Peyer's patch (tissue), 4 donors: ENCODE results near the gene MYH11.

Experiments
- CTCF ChIP-seq, 6 experiments: fragments of 450-650 bp in 4 of 6; fragments of 200-600 bp in 2 of 6; sonication (generic) in 1 of 6; IDR thresholded peaks; one replicate each; pipeline ENCODE4 v1.5.1; 2017 to 2019; ENCODE audit warnings: antibody characterized with exemption in 6 of 6, mild to moderate bottlenecking in 3 of 6, moderate library complexity in 1 of 6
- POLR2A ChIP-seq, 2 donors: fragments of 450-650 bp; IDR thresholded peaks; one replicate each; pipeline ENCODE4 v1.5.1; 2017; ENCODE audit warnings: antibody characterized with exemption in 2 of 2, mild to moderate bottlenecking in 2 of 2, moderate library complexity in 2 of 2

GRCh38 chr16:15785386-15786059 is 71.3 kb downstream of the MYH11 start:
- no peak for TF ChIP-seq CTCF (IDR thresholded peaks at IDR 0.05)
- no peak for TF ChIP-seq POLR2A (IDR thresholded peaks at IDR 0.05)
